HG03565 (cell line): Measurements from ENCODE around the gene UGT2B17.
"Not testable (repeated sequence)": the region's sequence is repeated elsewhere in the genome, so short reads cannot be mapped to it uniquely, and the experiment has no call there.

Source experiments
- ATAC-seq: cut with Tn5 transposase; IDR thresholded peaks from one replicate; pipeline ENCODE4 v1.9.1; 2021; ENCODE audit warnings: mild to moderate bottlenecking, moderate library complexity; ENCODE audit not compliant: unreplicated experiment

UGT2B17 gene

GRCh38 chr4:68569466-68570121 is 6.5 kb downstream of the UGT2B17 start:
- peak; percentile 26 for ATAC-seq

GRCh38 chr4:68569036-68569435 is 7.1 kb downstream of the UGT2B17 start:
- ATAC-seq, result peak; percentile 2

- not testable (repeated sequence) for ATAC-seq
Observed at GRCh38 chr4:68568535-68568934, 7.6 kb downstream of the UGT2B17 start.

GRCh38 chr4:68566364-68566763 is 9.8 kb downstream of the UGT2B17 start:
- ATAC-seq, result peak; percentile 34

- ATAC-seq, result not testable (repeated sequence)
Observed at GRCh38 chr4:68565082-68565481, 11.0 kb downstream of the UGT2B17 start.

GRCh38 chr4:68560364-68561070 is 15.6 kb downstream of the UGT2B17 start:
- ATAC-seq, result not testable (repeated sequence)

- peak; percentile 59 for ATAC-seq
Observed at GRCh38 chr4:68553830-68554229, 22.3 kb downstream of the UGT2B17 start.

- ATAC-seq, result peak; percentile 43
Observed at GRCh38 chr4:68552818-68553811, 23.0 kb downstream of the UGT2B17 start.

GRCh38 chr4:68542742-68543141 is 33.4 kb downstream of the UGT2B17 start:
- not testable (repeated sequence) for ATAC-seq

GRCh38 chr4:68536375-68536774 is 39.7 kb downstream of the UGT2B17 start:
- ATAC-seq, result no peak

GRCh38 chr4:68535974-68536373 is 40.1 kb downstream of the UGT2B17 start:
- ATAC-seq, result no peak

- not testable (repeated sequence) for ATAC-seq
Observed at GRCh38 chr4:68522232-68522631, 53.9 kb downstream of the UGT2B17 start.

- no peak for ATAC-seq
Observed at GRCh38 chr4:68520985-68521384, 55.1 kb downstream of the UGT2B17 start.

- ATAC-seq, result no peak
Observed at GRCh38 chr4:68518889-68519288, 57.2 kb downstream of the UGT2B17 start.

GRCh38 chr4:68505452-68505851 is 70.7 kb downstream of the UGT2B17 start:
- ATAC-seq, result not testable (repeated sequence)

- not testable (repeated sequence) for ATAC-seq
Observed at GRCh38 chr4:68504836-68505235, 71.3 kb downstream of the UGT2B17 start.

GRCh38 chr4:68503462-68503861 is 72.7 kb downstream of the UGT2B17 start:
- ATAC-seq, result not testable (repeated sequence)

- no peak for ATAC-seq
Observed at GRCh38 chr4:68499021-68499420, 77.1 kb downstream of the UGT2B17 start.

GRCh38 chr4:68498413-68499007 is 77.6 kb downstream of the UGT2B17 start:
- peak; percentile 76 for ATAC-seq

GRCh38 chr4:68494688-68495087 is 81.4 kb downstream of the UGT2B17 start:
- ATAC-seq, result no peak
